Progenitor cell of endocrine pancreas (in vitro differentiated cells): ENCODE results near the gene TACO1. TPM values are rescaled to one million over a fixed set of nuclear protein-coding genes. Genes with fewer than 3 reads are reported as not detected.
A peak's percentile ranks its signal among the peaks of the same experiment; 100 is the strongest.

ENCODE experiments used
- DNase-seq: peaks from one replicate; pipeline ENCODE4 v3.0.0; 2021; ENCODE audit warnings: low spot score; ENCODE audit not compliant: unreplicated experiment
- H3K27ac Mint-ChIP-seq: 2 replicates; pipeline ENCODE4 v1.8.0; 2021; ENCODE audit warnings: mild to moderate bottlenecking, moderate library complexity, mixed read lengths
- H3K27me3 Mint-ChIP-seq: 2 replicates; pipeline ENCODE4 v1.8.0; 2021; ENCODE audit warnings: mixed read lengths
- H3K36me3 Mint-ChIP-seq: 2 replicates; pipeline ENCODE4 v1.8.0; 2022; ENCODE audit warnings: mixed read lengths; ENCODE audit not compliant: insufficient read depth
- H3K4me1 Mint-ChIP-seq: 2 replicates; pipeline ENCODE4 v1.8.0; 2021; ENCODE audit warnings: low read depth, mixed read lengths
- H3K4me3 Mint-ChIP-seq: 2 replicates; pipeline ENCODE4 v1.8.0; 2021; ENCODE audit warnings: low read depth, mild to moderate bottlenecking, moderate library complexity, mixed read lengths
- H3K9me3 Mint-ChIP-seq: 2 replicates; pipeline ENCODE4 v1.8.0; 2021; ENCODE audit warnings: low read depth, mixed read lengths
- total RNA-seq: library from RNA; stranded (reverse); gene quantifications from 2 replicates; pipeline ENCODE4 v1.2.1, GENCODE V29; 2021
- TF ChIP-seq, protein P1 (sequence below): fragments of 200-600 bp; sonication (generic); IDR thresholded peaks from one replicate; pipeline ENCODE4 v1.5.0; 2021; ENCODE audit warnings: antibody characterized with exemption, mild to moderate bottlenecking; ENCODE audit not compliant: unreplicated experiment

TACO1 gene
- total RNA-seq, 1 donor from 2014 or later, result 19.2 TPM

DNA sequence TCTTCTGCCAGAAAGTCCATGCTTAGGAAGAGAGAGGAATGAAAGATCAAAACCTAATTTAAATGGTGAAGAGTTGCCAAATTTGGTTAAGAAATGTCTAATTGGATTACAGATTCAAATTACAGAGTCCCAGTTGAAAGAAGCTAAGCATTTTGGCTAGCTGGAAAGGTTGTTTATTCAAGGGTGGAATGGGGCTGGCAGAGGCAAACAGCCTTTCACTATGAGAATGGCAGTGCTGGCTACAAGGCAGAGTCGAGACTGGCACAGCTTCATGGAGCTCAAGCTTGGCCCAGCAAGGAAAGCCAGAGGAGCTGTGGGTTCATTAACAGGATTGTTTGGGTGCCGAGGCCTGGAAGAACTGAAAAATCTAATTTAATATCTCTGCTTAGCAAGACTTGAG is 35.1 kb downstream of the TACO1 start:
- DNase-seq, result no peak
- Mint-ChIP-seq H3K27ac (no peak overlapping the region), H3K9me3 (no peaks in the 10 kb centered on the region), H3K4me1 (peaks cover 5% of the 10 kb centered on the region), H3K36me3 (peaks cover 5% of the 10 kb centered on the region), H3K4me3 (no peak overlapping the region), H3K27me3 (no peaks in the 10 kb centered on the region)
- TF ChIP-seq, protein P1, sequence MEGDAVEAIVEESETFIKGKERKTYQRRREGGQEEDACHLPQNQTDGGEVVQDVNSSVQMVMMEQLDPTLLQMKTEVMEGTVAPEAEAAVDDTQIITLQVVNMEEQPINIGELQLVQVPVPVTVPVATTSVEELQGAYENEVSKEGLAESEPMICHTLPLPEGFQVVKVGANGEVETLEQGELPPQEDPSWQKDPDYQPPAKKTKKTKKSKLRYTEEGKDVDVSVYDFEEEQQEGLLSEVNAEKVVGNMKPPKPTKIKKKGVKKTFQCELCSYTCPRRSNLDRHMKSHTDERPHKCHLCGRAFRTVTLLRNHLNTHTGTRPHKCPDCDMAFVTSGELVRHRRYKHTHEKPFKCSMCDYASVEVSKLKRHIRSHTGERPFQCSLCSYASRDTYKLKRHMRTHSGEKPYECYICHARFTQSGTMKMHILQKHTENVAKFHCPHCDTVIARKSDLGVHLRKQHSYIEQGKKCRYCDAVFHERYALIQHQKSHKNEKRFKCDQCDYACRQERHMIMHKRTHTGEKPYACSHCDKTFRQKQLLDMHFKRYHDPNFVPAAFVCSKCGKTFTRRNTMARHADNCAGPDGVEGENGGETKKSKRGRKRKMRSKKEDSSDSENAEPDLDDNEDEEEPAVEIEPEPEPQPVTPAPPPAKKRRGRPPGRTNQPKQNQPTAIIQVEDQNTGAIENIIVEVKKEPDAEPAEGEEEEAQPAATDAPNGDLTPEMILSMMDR, result no peak

- Mint-ChIP-seq H3K9me3 (no peaks in the 10 kb centered on the region), H3K27ac (peak overlapping the region; percentile 48), H3K4me3 (no peak overlapping the region), H3K4me1 (peaks cover 5% of the 10 kb centered on the region), H3K36me3 (peaks cover 2% of the 10 kb centered on the region), H3K27me3 (no peaks in the 10 kb centered on the region)
- no peak for DNase-seq
- TF ChIP-seq, protein P1, result no peak
These were observed 38.4 kb downstream of the TACO1 start for GRCh38 chr17:63639125-63639524.

GRCh38 chr17:63640038-63640437 is 39.3 kb downstream of the TACO1 start:
- no peak for DNase-seq
- Mint-ChIP-seq H3K27me3 (no peaks in the 10 kb centered on the region), H3K4me3 (no peak overlapping the region), H3K4me1 (peaks cover 4% of the 10 kb centered on the region), H3K27ac (no peak overlapping the region), H3K9me3 (no peaks in the 10 kb centered on the region), H3K36me3 (peaks cover 1% of the 10 kb centered on the region)
- TF ChIP-seq, protein P1, result no peak

- Mint-ChIP-seq H3K4me1 (peaks cover 4% of the 10 kb centered on the region), H3K36me3 (no peaks in the 10 kb centered on the region), H3K27me3 (no peaks in the 10 kb centered on the region), H3K27ac (no peak overlapping the region), H3K9me3 (no peaks in the 10 kb centered on the region), H3K4me3 (no peak overlapping the region)
- DNase-seq, result no peak
- TF ChIP-seq, protein P1, result no peak
These were observed 41.2 kb downstream of the TACO1 start for GRCh38 chr17:63641692-63642448.

DNA sequence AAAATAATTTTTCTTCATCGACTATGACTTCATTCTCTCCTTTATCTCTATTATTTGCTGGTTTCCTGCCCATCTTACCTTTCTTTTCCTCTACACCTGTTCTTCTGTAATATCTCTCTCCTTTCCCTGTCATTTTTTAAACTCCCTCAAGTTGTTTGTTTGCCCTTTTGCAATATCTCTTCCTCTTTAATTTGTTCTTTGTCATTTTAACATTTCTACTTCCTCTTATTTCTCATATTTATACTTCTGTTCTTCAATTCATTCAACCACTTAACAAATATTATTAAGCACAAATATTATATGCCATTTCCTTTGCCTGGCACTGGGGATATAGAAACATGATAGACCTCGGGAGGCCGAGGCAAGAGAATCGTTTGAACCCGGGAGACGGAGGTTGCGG is 44.2 kb downstream of the TACO1 start:
- Mint-ChIP-seq H3K27ac (no peak overlapping the region), H3K9me3 (no peaks in the 10 kb centered on the region), H3K27me3 (no peaks in the 10 kb centered on the region), H3K4me1 (no peaks in the 10 kb centered on the region), H3K4me3 (no peak overlapping the region), H3K36me3 (peaks cover 2% of the 10 kb centered on the region)
- TF ChIP-seq, protein P1, result no peak
- no peak for DNase-seq
